Right ventricle myocardium inferior (tissue), 1 donor: ENCODE measurements around the gene GPSM1. TPM values are rescaled to one million over a fixed set of nuclear protein-coding genes. Genes with fewer than 3 reads are reported as not detected.
A peak's percentile ranks its signal among the peaks of the same experiment; 100 is the strongest.

ENCODE experiments used
- ATAC-seq: fragments of 200-7000 bp; cut with Tn5 transposase; one replicate; pipeline ENCODE4 v1.9.1; 2020; ENCODE audit warnings: mild to moderate bottlenecking, moderate library complexity
- DNase-seq: peaks from one replicate; pipeline ENCODE4 v3.0.0; 2021; ENCODE audit errors: missing footprints
- intact Hi-C: fragments of 100-400 bp; cut with DNase I; formaldehyde crosslinking; loops from one replicate; pipeline ENCODE4 v1.11.0; 2022
- total RNA-seq: library from RNA; stranded (reverse); fragmentation: NEBNext Ultra II Directional; extraction: Animal tissue kit (Norgen Biotek cat#: 25700); gene quantifications from one replicate; pipeline ENCODE4 v1.2.1, GENCODE V29; 2021
- donor health status: DM: no; HTN: yes; CAD: no; lungs with severe emphysema.

GPSM1 gene
- total RNA-seq, 1 donor from 2014 or later = 48.6 TPM

- ATAC-seq (peak; percentile 2), DNase-seq (no peak)
- intact Hi-C loops = no loop called here
Observed at GRCh38 chr9:136362450-136362784, 35.1 kb downstream of the GPSM1 start.

- DNase-seq (peak; percentile 98), ATAC-seq (peak; percentile 91)
- intact Hi-C loops = loop anchor here (1.0 kb wide), 3 partner anchors 20 to 120 kb away; partner anchors contain the start of gene SEC16A
Observed at GRCh38 chr9:136363106-136363948, 36.0 kb downstream of the GPSM1 start, which contains the start of gene DNLZ. Gene DNLZ, minus strand, starts transcription at chr9:136363744. Its CDS starts 30 bp downstream, at chr9:136363714.

GRCh38 chr9:136363949-136364748 is 36.8 kb downstream of the GPSM1 start:
- intact Hi-C loops = loop anchor here (1.0 to 2.0 kb wide), 4 partner anchors 21 to 119 kb away; partner anchors contain the start of gene SEC16A
- no peak for ATAC-seq

GRCh38 chr9:136364942-136365774 is 37.8 kb downstream of the GPSM1 start:
- DNase-seq (no peak), ATAC-seq (no peak)
- intact Hi-C loops = loop anchor here (2.0 kb wide), 1 partner anchor 52 kb away; no protein-coding TSS in a partner anchor

More at GRCh38 chr9:136363949-136364748, 36.8 kb downstream of the GPSM1 start:
- no peak for DNase-seq

- intact Hi-C loops = loop anchor here (2.0 kb wide), 1 partner anchor 53 kb away; no protein-coding TSS in a partner anchor
- ATAC-seq = no peak
- DNase-seq = no peak
Observed at GRCh38 chr9:136365775-136366222, 38.5 kb downstream of the GPSM1 start.

- intact Hi-C loops = no loop called here
- ATAC-seq (no peak), DNase-seq (no peak)
Observed at GRCh38 chr9:136366826-136367225, 39.5 kb downstream of the GPSM1 start.

- DNase-seq (no peak), ATAC-seq (no peak)
- intact Hi-C loops = no loop called here
Observed at GRCh38 chr9:136367296-136368145, 40.2 kb downstream of the GPSM1 start.

- DNase-seq (no peak), ATAC-seq (no peak)
- intact Hi-C loops = no loop called here
Observed at GRCh38 chr9:136368190-136368589, 40.9 kb downstream of the GPSM1 start.

- intact Hi-C loops = no loop called here
- no peak for DNase-seq
- ATAC-seq = no peak
Observed at GRCh38 chr9:136370037-136370436, 42.7 kb downstream of the GPSM1 start.

GRCh38 chr9:136370687-136371532 is 43.6 kb downstream of the GPSM1 start:
- ATAC-seq (no peak), DNase-seq (no peak)
- intact Hi-C loops = no loop called here

GRCh38 chr9:136371533-136371880 is 44.2 kb downstream of the GPSM1 start:
- ATAC-seq (no peak), DNase-seq (no peak)
- intact Hi-C loops = no loop called here

GRCh38 chr9:136372006-136372405 is 44.7 kb downstream of the GPSM1 start:
- DNase-seq (no peak), ATAC-seq (no peak)
- intact Hi-C loops = no loop called here

- DNase-seq (peak; percentile 88), ATAC-seq (peak; percentile 55)
- intact Hi-C loops = no loop called here
Observed at GRCh38 chr9:136372561-136373299, 45.4 kb downstream of the GPSM1 start.

GRCh38 chr9:136373300-136374182 is 46.2 kb downstream of the GPSM1 start, which contains the start of gene CARD9:
Gene CARD9, minus strand, starts transcription at chr9:136373669. Its CDS starts 1,591 bp downstream, at chr9:136372078.
- DNase-seq (peak; percentile 84), ATAC-seq (peak; percentile 49)
- intact Hi-C loops = no loop called here

GRCh38 chr9:136374183-136374575 is 46.8 kb downstream of the GPSM1 start:
- DNase-seq (no peak), ATAC-seq (no peak)
- intact Hi-C loops = no loop called here
